ENCODE measurements around the gene LHFPL3.

- TF ChIP-seq REST (IDR thresholded peaks at IDR 0.05; ENCODE audit: low read depth) (no peak), CTCF (IDR thresholded peaks at IDR 0.05 in 2 of 3, conservative IDR thresholded peaks at IDR 0.05 in 1 of 3; ENCODE audit: borderline replicate concordance in 1 of 3, insufficient read depth in 1 of 3, low read depth in 2 of 3, low read length in 2 of 3) (no peak), POLR2A (IDR thresholded peaks at IDR 0.05; ENCODE audit: borderline replicate concordance, extremely low read depth, insufficient read depth, insufficient read length) (no peak), ELF1 (IDR thresholded peaks at IDR 0.05; ENCODE audit: borderline replicate concordance, low read depth) (no peak), YY1 (IDR thresholded peaks at IDR 0.05; ENCODE audit: extremely low read depth, insufficient replicate concordance, low read depth, low read length) (no peak), RAD21 (IDR thresholded peaks at IDR 0.05; ENCODE audit: low read depth) (no peak), ATF3 (IDR thresholded peaks at IDR 0.05) (no peak), TCF7L2 (IDR thresholded peaks at IDR 0.05; ENCODE audit: borderline replicate concordance, extremely low read depth, insufficient read depth, insufficient read length) (no peak), ZBTB33 (IDR thresholded peaks at IDR 0.05; ENCODE audit: extremely low read depth, insufficient replicate concordance, low read length) (no peak)
These were observed 594.0 kb downstream of the LHFPL3 start for GRCh38 chr7:104922182-104923009.
